Measurements from ENCODE around the gene PLB1. TPM values are rescaled to one million over a fixed set of nuclear protein-coding genes. Genes with fewer than 3 reads are reported as not detected.

Gene PLB1
- total and polyA plus RNA-seq, 3 experiments from 2014 or later, result 0.16 to 0.39 (median 0.35) TPM

GRCh38 chr2:28594000-28594331, 98.1 kb downstream of the PLB1 start:
- ChIA-PET POLR2A (interaction anchor here (0.6 to 3.5 kb wide), 5 partner anchors 27 to 301 kb away, joined by 4 to 21 read pairs (median 4); partner anchors contain the start of genes PPP1CB and WDR43), CTCF (interaction anchor here (0.7 to 5.0 kb wide), 52 partner anchors 7 to 418 kb away, joined by 3 to 70 read pairs (median 5); partner anchors contain the start of genes PPP1CB, TRMT61B and WDR43)
- H3K4me3 ChIP-seq (ENCODE audit: low read length), result peak overlapping the region; percentile 16
- Mint-ChIP-seq H3K4me3 (peak overlapping the region in 5 of 7 donors; percentile 4 to 67 (median 64)), H3K9me3 (no peaks in the 10 kb centered on the region), H3K36me3 (no peaks in the 10 kb centered on the region), H3K27ac (peak overlapping the region; percentile 52 to 96 (median 92)), H3K27me3 (peaks cover 6 to 9% of the 10 kb centered on the region in 2 donors), H3K4me1 (peaks cover 10 to 15% (median 14%) of the 10 kb centered on the region in 3 donors)
- no peak overlapping the region for H3K27ac ChIP-seq (ENCODE audit: low read depth, low read length)
- peaks cover 17% of the 10 kb centered on the region for H3K4me1 ChIP-seq (ENCODE audit: insufficient read depth, low read length)
- H3K27me3 ChIP-seq (ENCODE audit: insufficient read depth, low read length, poor library complexity, severe bottlenecking), result no peaks in the 10 kb centered on the region
- no peak for DNase-seq
- no peaks in the 10 kb centered on the region for H3K9me3 ChIP-seq (ENCODE audit: low read length)
- H3K36me3 ChIP-seq (ENCODE audit: insufficient read depth, low read length), result no peaks in the 10 kb centered on the region

- Histone ChIP-seq H3K4me1 (ENCODE audit: insufficient read depth, low read length) (peaks cover 17% of the 10 kb centered on the region), H3K9me3 (ENCODE audit: low read length) (no peaks in the 10 kb centered on the region), H3K27ac (ENCODE audit: low read depth, low read length) (peak overlapping the region; percentile 25), H3K27me3 (ENCODE audit: insufficient read depth, low read length, poor library complexity, severe bottlenecking) (no peaks in the 10 kb centered on the region), H3K4me3 (ENCODE audit: low read length) (peak overlapping the region; percentile 16), H3K36me3 (ENCODE audit: insufficient read depth, low read length) (no peaks in the 10 kb centered on the region)
- peaks cover 10 to 15% (median 14%) of the 10 kb centered on the region in 3 donors for H3K4me1 Mint-ChIP-seq
- H3K27me3 Mint-ChIP-seq, result peaks cover 6 to 9% of the 10 kb centered on the region in 2 donors
- no peaks in the 10 kb centered on the region for H3K36me3 Mint-ChIP-seq
- peak overlapping the region; percentile 52 to 96 (median 92) for H3K27ac Mint-ChIP-seq
- peak overlapping the region; percentile 4 to 76 (median 66) for H3K4me3 Mint-ChIP-seq
- ChIA-PET POLR2A (interaction anchor here (0.7 to 3.5 kb wide), 7 partner anchors 19 to 300 kb away, joined by 3 to 21 read pairs (median 4); partner anchors contain the start of genes PPP1CB and WDR43), CTCF (interaction anchor here (0.7 to 5.0 kb wide), 55 partner anchors 8 to 417 kb away, joined by 3 to 70 read pairs (median 5); partner anchors contain the start of genes PPP1CB, TRMT61B and WDR43)
- H3K9me3 Mint-ChIP-seq, result no peaks in the 10 kb centered on the region
- DNase-seq, result peak; percentile 69 to 88 (median 79)
Observed at GRCh38 chr2:28594332-28595108, 98.7 kb downstream of the PLB1 start.

- POLR2A ChIA-PET, result interaction anchor here (0.7 to 3.5 kb wide), 5 partner anchors 18 to 164 kb away, joined by 3 to 21 read pairs (median 4); partner anchors contain the start of gene PPP1CB
Observed at GRCh38 chr2:28595323-28595722, 99.5 kb downstream of the PLB1 start.

GRCh38 chr2:28598484-28598883, 102.6 kb downstream of the PLB1 start:
- CTCF ChIA-PET, result no interaction called here
- H3K27me3 ChIP-seq (ENCODE audit: insufficient read depth, low read length, poor library complexity, severe bottlenecking), result no peaks in the 10 kb centered on the region
- POLR2A ChIA-PET, result no interaction called here
- no peaks in the 10 kb centered on the region for H3K9me3 ChIP-seq (ENCODE audit: low read length)
- Mint-ChIP-seq H3K4me3 (no peak overlapping the region), H3K27me3 (no peaks in the 10 kb centered on the region), H3K27ac (peak overlapping the region in 2 of 8 donors; percentile 61 to 78), H3K4me1 (peaks cover 12 to 22% (median 21%) of the 10 kb centered on the region in 3 donors), H3K9me3 (no peaks in the 10 kb centered on the region), H3K36me3 (no peaks in the 10 kb centered on the region)
- DNase-seq, result no peak
- H3K36me3 ChIP-seq (ENCODE audit: insufficient read depth, low read length), result no peaks in the 10 kb centered on the region
- no peak overlapping the region for H3K4me3 ChIP-seq (ENCODE audit: low read length)
- H3K4me1 ChIP-seq (ENCODE audit: insufficient read depth, low read length), result peaks cover 17% of the 10 kb centered on the region
- H3K27ac ChIP-seq (ENCODE audit: low read depth, low read length), result no peak overlapping the region

More at GRCh38 chr2:28595323-28595722, 99.5 kb downstream of the PLB1 start:
- no peak for DNase-seq
- H3K9me3 ChIP-seq (ENCODE audit: low read length), result no peaks in the 10 kb centered on the region
- Mint-ChIP-seq H3K4me3 (no peak overlapping the region), H3K4me1 (peaks cover 10 to 15% (median 14%) of the 10 kb centered on the region in 3 donors), H3K27ac (peak overlapping the region in 7 of 8 donors; percentile 76 to 96 (median 92)), H3K27me3 (peaks cover 5% of the 10 kb centered on the region in 2 donors), H3K36me3 (no peaks in the 10 kb centered on the region), H3K9me3 (no peaks in the 10 kb centered on the region)
- no peak overlapping the region for H3K27ac ChIP-seq (ENCODE audit: low read depth, low read length)
- peaks cover 17% of the 10 kb centered on the region for H3K4me1 ChIP-seq (ENCODE audit: insufficient read depth, low read length)
- H3K36me3 ChIP-seq (ENCODE audit: insufficient read depth, low read length), result no peaks in the 10 kb centered on the region
- no peak overlapping the region for H3K4me3 ChIP-seq (ENCODE audit: low read length)
- CTCF ChIA-PET, result interaction anchor here (0.7 to 5.0 kb wide), 23 partner anchors 9 to 300 kb away, joined by 3 to 70 read pairs (median 8); partner anchors contain the start of genes PPP1CB, TRMT61B and WDR43
- H3K27me3 ChIP-seq (ENCODE audit: insufficient read depth, low read length, poor library complexity, severe bottlenecking), result no peaks in the 10 kb centered on the region

- ChIA-PET POLR2A (interaction anchor here (0.5 kb wide), 1 partner anchor 26 kb away, joined by 6 read pairs; no protein-coding TSS in a partner anchor), CTCF (no interaction called here)
- no peaks in the 10 kb centered on the region for H3K36me3 Mint-ChIP-seq
- Histone ChIP-seq H3K27me3 (ENCODE audit: insufficient read depth, low read length, poor library complexity, severe bottlenecking) (no peaks in the 10 kb centered on the region), H3K36me3 (ENCODE audit: insufficient read depth, low read length) (no peaks in the 10 kb centered on the region), H3K4me1 (ENCODE audit: insufficient read depth, low read length) (peaks cover under 1% of the 10 kb centered on the region), H3K27ac (ENCODE audit: low read depth, low read length) (no peak overlapping the region), H3K9me3 (ENCODE audit: low read length) (no peaks in the 10 kb centered on the region), H3K4me3 (ENCODE audit: low read length) (no peak overlapping the region)
- no peak overlapping the region for H3K4me3 Mint-ChIP-seq
- no peaks in the 10 kb centered on the region for H3K9me3 Mint-ChIP-seq
- peak overlapping the region in 1 of 8 donors; percentile 20 for H3K27ac Mint-ChIP-seq
- H3K27me3 Mint-ChIP-seq, result no peaks in the 10 kb centered on the region
- DNase-seq, result no peak
- H3K4me1 Mint-ChIP-seq, result peaks cover 2 to 9% (median 9%) of the 10 kb centered on the region in 3 donors
Observed at GRCh38 chr2:28600181-28600580, 104.3 kb downstream of the PLB1 start.

- no peak overlapping the region for H3K4me3 ChIP-seq (ENCODE audit: low read length)
- H3K27me3 Mint-ChIP-seq, result no peaks in the 10 kb centered on the region
- H3K4me3 Mint-ChIP-seq, result no peak overlapping the region
- H3K36me3 Mint-ChIP-seq, result no peaks in the 10 kb centered on the region
- POLR2A ChIA-PET, result no interaction called here
- no peaks in the 10 kb centered on the region for H3K9me3 Mint-ChIP-seq
- no peaks in the 10 kb centered on the region for H3K4me1 ChIP-seq (ENCODE audit: insufficient read depth, low read length)
- no peaks in the 10 kb centered on the region for H3K27me3 ChIP-seq (ENCODE audit: insufficient read depth, low read length, poor library complexity, severe bottlenecking)
- no peaks in the 10 kb centered on the region for H3K36me3 ChIP-seq (ENCODE audit: insufficient read depth, low read length)
- no peak overlapping the region for H3K27ac Mint-ChIP-seq
- CTCF ChIA-PET, result no interaction called here
- no peak overlapping the region for H3K27ac ChIP-seq (ENCODE audit: low read depth, low read length)
- H3K9me3 ChIP-seq (ENCODE audit: low read length), result no peaks in the 10 kb centered on the region
- H3K4me1 Mint-ChIP-seq, result peaks cover 2 to 7% (median 7%) of the 10 kb centered on the region in 3 donors
- no peak for DNase-seq
Observed at GRCh38 chr2:28601616-28602015, 105.8 kb downstream of the PLB1 start.

- ChIA-PET CTCF (interaction anchor here (7.5 kb wide), 1 partner anchor 8 kb away, joined by 41 read pairs; no protein-coding TSS in a partner anchor), POLR2A (no interaction called here)
- H3K27ac Mint-ChIP-seq, result peak overlapping the region in 2 of 8 donors; percentile 4 to 60
Observed at GRCh38 chr2:28602136-28602660, 106.3 kb downstream of the PLB1 start.

More at GRCh38 chr2:28602136-28602660, 106.3 kb downstream of the PLB1 start:
- no peak overlapping the region for H3K27ac ChIP-seq (ENCODE audit: low read depth, low read length)
- H3K4me1 ChIP-seq (ENCODE audit: insufficient read depth, low read length), result no peaks in the 10 kb centered on the region
- DNase-seq, result no peak
- Mint-ChIP-seq H3K36me3 (no peaks in the 10 kb centered on the region), H3K4me3 (no peak overlapping the region), H3K27me3 (no peaks in the 10 kb centered on the region), H3K9me3 (no peaks in the 10 kb centered on the region), H3K4me1 (peaks cover 2 to 7% (median 7%) of the 10 kb centered on the region in 3 donors)
- H3K9me3 ChIP-seq (ENCODE audit: low read length), result no peaks in the 10 kb centered on the region
- no peak overlapping the region for H3K4me3 ChIP-seq (ENCODE audit: low read length)
- H3K27me3 ChIP-seq (ENCODE audit: insufficient read depth, low read length, poor library complexity, severe bottlenecking), result no peaks in the 10 kb centered on the region
- no peaks in the 10 kb centered on the region for H3K36me3 ChIP-seq (ENCODE audit: insufficient read depth, low read length)
